HepG2 (cell line): ENCODE results near the gene PRKCZ.

Experiments
- BRD4 ChIP-seq: sonication (generic); formaldehyde crosslinking; IDR thresholded peaks from 2 replicates; pipeline ENCODE4 v1.4.0; 2020; ENCODE audit warnings: missing genetic modification reagents
- EP300 ChIP-seq, 3 experiments: sonication (generic) in 1 of 3; formaldehyde crosslinking in 1 of 3; IDR thresholded peaks; 2 replicates each; pipeline versions ENCODE4 v1.5.1 to v1.6.1; 2011 to 2020; ENCODE audit warnings: low read depth in 2 of 3, low read length in 2 of 3, borderline replicate concordance in 1 of 3, improper control_type of control experiment in 1 of 3, mild to moderate bottlenecking in 1 of 3, missing genetic modification reagents in 1 of 3, moderate library complexity in 1 of 3
- POLR2AphosphoS5 ChIP-seq: IDR thresholded peaks from 2 replicates; pipeline ENCODE4 v1.6.1; 2012; ENCODE audit warnings: low read depth, low read length
- RAD51 ChIP-seq: fragments of 450-650 bp; IDR thresholded peaks from 2 replicates; pipeline ENCODE4 v1.6.1; 2016; ENCODE audit warnings: borderline replicate concordance
- SMARCE1 ChIP-seq: fragments of 450-650 bp; IDR thresholded peaks from 2 replicates; pipeline ENCODE4 v1.6.1; 2017; ENCODE audit warnings: borderline replicate concordance
- TMF1 ChIP-seq: sonication (generic); formaldehyde crosslinking; IDR thresholded peaks from 2 replicates; pipeline ENCODE4 v1.8.1; 2022; ENCODE audit warnings: low read depth, missing genetic modification reagents
- TRIM24 ChIP-seq: sonication (generic); formaldehyde crosslinking; IDR thresholded peaks from 2 replicates; pipeline ENCODE4 v1.8.0; 2022; ENCODE audit warnings: mild to moderate bottlenecking, missing genetic modification reagents
- ZBTB7B ChIP-seq: sonication (generic); formaldehyde crosslinking; IDR thresholded peaks from 2 replicates; pipeline ENCODE4 v1.4.0; 2020; ENCODE audit warnings: missing genetic modification reagents
- ZNF660 ChIP-seq: sonication (generic); formaldehyde crosslinking; IDR thresholded peaks from 2 replicates; pipeline ENCODE4 v1.5.1; 2020; ENCODE audit warnings: mild to moderate bottlenecking, low read depth, missing genetic modification reagents, borderline replicate concordance
- TF ChIP-seq, protein P1 (sequence below): sonication (generic); formaldehyde crosslinking; IDR thresholded peaks from 2 replicates; pipeline ENCODE4 v1.5.0; 2020; ENCODE audit warnings: mild to moderate bottlenecking, missing genetic modification reagents, moderate library complexity
- TF ChIP-seq, protein P2 (sequence below): sonication (generic); formaldehyde crosslinking; IDR thresholded peaks from 2 replicates; pipeline ENCODE4 v1.5.0; 2020; ENCODE audit warnings: missing genetic modification reagents
- TF ChIP-seq, protein P3 (sequence below): sonication (generic); formaldehyde crosslinking; IDR thresholded peaks from 2 replicates; pipeline ENCODE4 v1.4.0; 2020; ENCODE audit warnings: mild to moderate bottlenecking, missing genetic modification reagents, borderline replicate concordance
- TF ChIP-seq, protein P4 (sequence below): sonication (generic); formaldehyde crosslinking; IDR thresholded peaks from 2 replicates; pipeline ENCODE4 v1.4.0; 2020; ENCODE audit warnings: missing genetic modification reagents, mild to moderate bottlenecking, borderline replicate concordance
- TF ChIP-seq, protein P5 (sequence below): sonication (generic); formaldehyde crosslinking; IDR thresholded peaks from 2 replicates; pipeline ENCODE4 v1.4.0; 2020; ENCODE audit warnings: missing genetic modification reagents, borderline replicate concordance

DNA sequence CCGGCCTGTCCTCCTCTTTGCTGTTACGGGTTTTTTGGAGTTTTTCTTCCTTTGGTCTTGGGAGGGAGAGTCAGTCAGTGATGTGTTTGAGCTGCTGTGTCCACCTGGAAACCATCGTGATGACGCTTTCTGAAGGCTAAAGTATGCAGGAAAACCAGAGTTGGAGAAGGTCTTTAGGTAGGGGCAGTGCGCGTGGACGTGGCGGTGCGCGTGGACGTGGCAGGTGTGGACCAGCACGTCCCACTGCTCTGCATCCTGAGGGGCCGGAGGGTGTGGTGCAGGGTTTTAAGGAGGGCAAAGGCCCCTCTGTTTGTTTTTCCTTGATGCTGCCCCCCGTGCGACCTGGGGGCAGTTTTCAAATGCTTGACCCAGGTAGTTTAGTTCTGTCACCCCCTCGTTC lies 29.9 kb downstream of the PRKCZ start:
- TF ChIP-seq POLR2AphosphoS5 (no peak), TMF1 (CRISPR knock-in tag) (no peak), TRIM24 (CRISPR knock-in tag) (no peak), BRD4 (CRISPR knock-in tag) (no peak), EP300 (IDR thresholded peaks at IDR 0.05; ENCODE audit: low read depth in 2 of 2, low read length in 2 of 2) (no peak), EP300 (CRISPR knock-in tag; IDR thresholded peaks at IDR 0.05; ENCODE audit: borderline replicate concordance) (no peak), ZBTB7B (CRISPR knock-in tag) (no peak), ZNF660 (CRISPR knock-in tag) (no peak), RAD51 (no peak), SMARCE1 (no peak)
- TF ChIP-seq, protein P1, sequence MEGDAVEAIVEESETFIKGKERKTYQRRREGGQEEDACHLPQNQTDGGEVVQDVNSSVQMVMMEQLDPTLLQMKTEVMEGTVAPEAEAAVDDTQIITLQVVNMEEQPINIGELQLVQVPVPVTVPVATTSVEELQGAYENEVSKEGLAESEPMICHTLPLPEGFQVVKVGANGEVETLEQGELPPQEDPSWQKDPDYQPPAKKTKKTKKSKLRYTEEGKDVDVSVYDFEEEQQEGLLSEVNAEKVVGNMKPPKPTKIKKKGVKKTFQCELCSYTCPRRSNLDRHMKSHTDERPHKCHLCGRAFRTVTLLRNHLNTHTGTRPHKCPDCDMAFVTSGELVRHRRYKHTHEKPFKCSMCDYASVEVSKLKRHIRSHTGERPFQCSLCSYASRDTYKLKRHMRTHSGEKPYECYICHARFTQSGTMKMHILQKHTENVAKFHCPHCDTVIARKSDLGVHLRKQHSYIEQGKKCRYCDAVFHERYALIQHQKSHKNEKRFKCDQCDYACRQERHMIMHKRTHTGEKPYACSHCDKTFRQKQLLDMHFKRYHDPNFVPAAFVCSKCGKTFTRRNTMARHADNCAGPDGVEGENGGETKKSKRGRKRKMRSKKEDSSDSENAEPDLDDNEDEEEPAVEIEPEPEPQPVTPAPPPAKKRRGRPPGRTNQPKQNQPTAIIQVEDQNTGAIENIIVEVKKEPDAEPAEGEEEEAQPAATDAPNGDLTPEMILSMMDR (CRISPR knock-in tag): no peak
- TF ChIP-seq, protein P2, sequence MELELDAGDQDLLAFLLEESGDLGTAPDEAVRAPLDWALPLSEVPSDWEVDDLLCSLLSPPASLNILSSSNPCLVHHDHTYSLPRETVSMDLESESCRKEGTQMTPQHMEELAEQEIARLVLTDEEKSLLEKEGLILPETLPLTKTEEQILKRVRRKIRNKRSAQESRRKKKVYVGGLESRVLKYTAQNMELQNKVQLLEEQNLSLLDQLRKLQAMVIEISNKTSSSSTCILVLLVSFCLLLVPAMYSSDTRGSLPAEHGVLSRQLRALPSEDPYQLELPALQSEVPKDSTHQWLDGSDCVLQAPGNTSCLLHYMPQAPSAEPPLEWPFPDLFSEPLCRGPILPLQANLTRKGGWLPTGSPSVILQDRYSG: no peak
- TF ChIP-seq, protein P3, sequence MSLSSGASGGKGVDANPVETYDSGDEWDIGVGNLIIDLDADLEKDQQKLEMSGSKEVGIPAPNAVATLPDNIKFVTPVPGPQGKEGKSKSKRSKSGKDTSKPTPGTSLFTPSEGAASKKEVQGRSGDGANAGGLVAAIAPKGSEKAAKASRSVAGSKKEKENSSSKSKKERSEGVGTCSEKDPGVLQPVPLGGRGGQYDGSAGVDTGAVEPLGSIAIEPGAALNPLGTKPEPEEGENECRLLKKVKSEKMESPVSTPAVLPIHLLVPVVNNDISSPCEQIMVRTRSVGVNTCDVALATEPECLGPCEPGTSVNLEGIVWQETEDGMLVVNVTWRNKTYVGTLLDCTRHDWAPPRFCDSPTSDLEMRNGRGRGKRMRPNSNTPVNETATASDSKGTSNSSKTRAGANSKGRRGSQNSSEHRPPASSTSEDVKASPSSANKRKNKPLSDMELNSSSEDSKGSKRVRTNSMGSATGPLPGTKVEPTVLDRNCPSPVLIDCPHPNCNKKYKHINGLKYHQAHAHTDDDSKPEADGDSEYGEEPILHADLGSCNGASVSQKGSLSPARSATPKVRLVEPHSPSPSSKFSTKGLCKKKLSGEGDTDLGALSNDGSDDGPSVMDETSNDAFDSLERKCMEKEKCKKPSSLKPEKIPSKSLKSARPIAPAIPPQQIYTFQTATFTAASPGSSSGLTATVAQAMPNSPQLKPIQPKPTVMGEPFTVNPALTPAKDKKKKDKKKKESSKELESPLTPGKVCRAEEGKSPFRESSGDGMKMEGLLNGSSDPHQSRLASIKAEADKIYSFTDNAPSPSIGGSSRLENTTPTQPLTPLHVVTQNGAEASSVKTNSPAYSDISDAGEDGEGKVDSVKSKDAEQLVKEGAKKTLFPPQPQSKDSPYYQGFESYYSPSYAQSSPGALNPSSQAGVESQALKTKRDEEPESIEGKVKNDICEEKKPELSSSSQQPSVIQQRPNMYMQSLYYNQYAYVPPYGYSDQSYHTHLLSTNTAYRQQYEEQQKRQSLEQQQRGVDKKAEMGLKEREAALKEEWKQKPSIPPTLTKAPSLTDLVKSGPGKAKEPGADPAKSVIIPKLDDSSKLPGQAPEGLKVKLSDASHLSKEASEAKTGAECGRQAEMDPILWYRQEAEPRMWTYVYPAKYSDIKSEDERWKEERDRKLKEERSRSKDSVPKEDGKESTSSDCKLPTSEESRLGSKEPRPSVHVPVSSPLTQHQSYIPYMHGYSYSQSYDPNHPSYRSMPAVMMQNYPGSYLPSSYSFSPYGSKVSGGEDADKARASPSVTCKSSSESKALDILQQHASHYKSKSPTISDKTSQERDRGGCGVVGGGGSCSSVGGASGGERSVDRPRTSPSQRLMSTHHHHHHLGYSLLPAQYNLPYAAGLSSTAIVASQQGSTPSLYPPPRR (CRISPR knock-in tag): no peak
- TF ChIP-seq, protein P4, sequence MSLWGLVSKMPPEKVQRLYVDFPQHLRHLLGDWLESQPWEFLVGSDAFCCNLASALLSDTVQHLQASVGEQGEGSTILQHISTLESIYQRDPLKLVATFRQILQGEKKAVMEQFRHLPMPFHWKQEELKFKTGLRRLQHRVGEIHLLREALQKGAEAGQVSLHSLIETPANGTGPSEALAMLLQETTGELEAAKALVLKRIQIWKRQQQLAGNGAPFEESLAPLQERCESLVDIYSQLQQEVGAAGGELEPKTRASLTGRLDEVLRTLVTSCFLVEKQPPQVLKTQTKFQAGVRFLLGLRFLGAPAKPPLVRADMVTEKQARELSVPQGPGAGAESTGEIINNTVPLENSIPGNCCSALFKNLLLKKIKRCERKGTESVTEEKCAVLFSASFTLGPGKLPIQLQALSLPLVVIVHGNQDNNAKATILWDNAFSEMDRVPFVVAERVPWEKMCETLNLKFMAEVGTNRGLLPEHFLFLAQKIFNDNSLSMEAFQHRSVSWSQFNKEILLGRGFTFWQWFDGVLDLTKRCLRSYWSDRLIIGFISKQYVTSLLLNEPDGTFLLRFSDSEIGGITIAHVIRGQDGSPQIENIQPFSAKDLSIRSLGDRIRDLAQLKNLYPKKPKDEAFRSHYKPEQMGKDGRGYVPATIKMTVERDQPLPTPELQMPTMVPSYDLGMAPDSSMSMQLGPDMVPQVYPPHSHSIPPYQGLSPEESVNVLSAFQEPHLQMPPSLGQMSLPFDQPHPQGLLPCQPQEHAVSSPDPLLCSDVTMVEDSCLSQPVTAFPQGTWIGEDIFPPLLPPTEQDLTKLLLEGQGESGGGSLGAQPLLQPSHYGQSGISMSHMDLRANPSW (CRISPR knock-in tag): no peak
- TF ChIP-seq, protein P5, sequence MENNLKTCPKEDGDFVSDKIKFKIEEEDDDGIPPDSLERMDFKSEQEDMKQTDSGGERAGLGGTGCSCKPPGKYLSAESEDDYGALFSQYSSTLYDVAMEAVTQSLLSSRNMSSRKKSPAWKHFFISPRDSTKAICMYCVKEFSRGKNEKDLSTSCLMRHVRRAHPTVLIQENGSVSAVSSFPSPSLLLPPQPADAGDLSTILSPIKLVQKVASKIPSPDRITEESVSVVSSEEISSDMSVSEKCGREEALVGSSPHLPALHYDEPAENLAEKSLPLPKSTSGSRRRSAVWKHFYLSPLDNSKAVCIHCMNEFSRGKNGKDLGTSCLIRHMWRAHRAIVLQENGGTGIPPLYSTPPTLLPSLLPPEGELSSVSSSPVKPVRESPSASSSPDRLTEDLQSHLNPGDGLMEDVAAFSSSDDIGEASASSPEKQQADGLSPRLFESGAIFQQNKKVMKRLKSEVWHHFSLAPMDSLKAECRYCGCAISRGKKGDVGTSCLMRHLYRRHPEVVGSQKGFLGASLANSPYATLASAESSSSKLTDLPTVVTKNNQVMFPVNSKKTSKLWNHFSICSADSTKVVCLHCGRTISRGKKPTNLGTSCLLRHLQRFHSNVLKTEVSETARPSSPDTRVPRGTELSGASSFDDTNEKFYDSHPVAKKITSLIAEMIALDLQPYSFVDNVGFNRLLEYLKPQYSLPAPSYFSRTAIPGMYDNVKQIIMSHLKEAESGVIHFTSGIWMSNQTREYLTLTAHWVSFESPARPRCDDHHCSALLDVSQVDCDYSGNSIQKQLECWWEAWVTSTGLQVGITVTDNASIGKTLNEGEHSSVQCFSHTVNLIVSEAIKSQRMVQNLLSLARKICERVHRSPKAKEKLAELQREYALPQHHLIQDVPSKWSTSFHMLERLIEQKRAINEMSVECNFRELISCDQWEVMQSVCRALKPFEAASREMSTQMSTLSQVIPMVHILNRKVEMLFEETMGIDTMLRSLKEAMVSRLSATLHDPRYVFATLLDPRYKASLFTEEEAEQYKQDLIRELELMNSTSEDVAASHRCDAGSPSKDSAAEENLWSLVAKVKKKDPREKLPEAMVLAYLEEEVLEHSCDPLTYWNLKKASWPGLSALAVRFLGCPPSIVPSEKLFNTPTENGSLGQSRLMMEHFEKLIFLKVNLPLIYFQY: no peak
